Panc1 (cell line): ENCODE data around the gene SLC29A1. TPM values are rescaled to one million over a fixed set of nuclear protein-coding genes. Genes with fewer than 3 reads are reported as not detected.

Experiments
- ATAC-seq: fragments of 200-7000 bp; cut with Tn5 transposase; 2 replicates; pipeline ENCODE4 v1.9.1; 2020; ENCODE audit warnings: mild to moderate bottlenecking, moderate library complexity
- BruUV-seq: library from RNA; stranded (reverse); fragments of 400-500 nt; replicated peaks from 2 replicates; lab custom pipeline; 2021; lab: Mats Ljungman, UMichigan
- CTCF ChIA-PET: fragments of 300-600 bp; sonication (Branson Sonifier 250); formaldehyde crosslinking; loops from one replicate; lab custom pipeline; 2022; ENCODE audit warnings: antibody characterized with exemption; lab: Charles Lee
- POLR2A ChIA-PET: fragments of 300-600 bp; sonication (Branson Sonifier 250); formaldehyde crosslinking; loops from one replicate; lab custom pipeline; 2022; ENCODE audit warnings: antibody characterized with exemption; lab: Charles Lee
- DNase-seq: peaks from one replicate; pipeline ENCODE4 v3.0.0-alpha.2; 2010; ENCODE audit warnings: low read depth, low spot score
- H3K27ac ChIP-seq: 2 replicates; pipeline ENCODE4 v1.5.1; 2011; ENCODE audit warnings: mild to moderate bottlenecking, low read length, inconsistent platforms
- H3K27me3 ChIP-seq: fragments of 200-500 bp; sonication (Bioruptor generic); 2 replicates; pipeline ENCODE4 v1.6.0; 2014; ENCODE audit warnings: low read length, inconsistent platforms; ENCODE audit not compliant: control insufficient read depth, insufficient read depth
- H3K36me3 ChIP-seq: fragments of 200-500 bp; sonication (Bioruptor generic); 2 replicates; pipeline ENCODE4 v1.5.1; 2014; ENCODE audit warnings: inconsistent platforms, mild to moderate bottlenecking, low read length, moderate library complexity; ENCODE audit not compliant: control insufficient read depth, insufficient read depth
- H3K4me1 ChIP-seq: 2 replicates; pipeline ENCODE4 v1.5.1; 2011; ENCODE audit warnings: inconsistent platforms, mild to moderate bottlenecking, low read length, moderate library complexity; ENCODE audit not compliant: control insufficient read depth, insufficient read depth
- H3K4me3 ChIP-seq, 2 experiments: 2 replicates each; pipeline ENCODE4 v1.5.1; 2011 to 2012; ENCODE audit warnings: low read depth in 2 of 2, low read length in 2 of 2, mild to moderate bottlenecking in 2 of 2, inconsistent platforms in 1 of 2, moderate library complexity in 1 of 2
- H3K9me3 ChIP-seq: fragments of 200-500 bp; sonication (Bioruptor generic); 2 replicates; pipeline ENCODE4 v1.5.1; 2014; ENCODE audit warnings: low read depth, mild to moderate bottlenecking, inconsistent platforms, low read length, moderate library complexity; ENCODE audit not compliant: control insufficient read depth, insufficient read depth
- POLR2AphosphoS5 ChIP-seq: IDR thresholded peaks from 2 replicates; pipeline ENCODE4 v1.6.1; 2012; ENCODE audit warnings: mild to moderate bottlenecking, low read depth, low read length, moderate library complexity
- SIN3A ChIP-seq: IDR thresholded peaks from 2 replicates; pipeline ENCODE4 v1.6.1; 2012; ENCODE audit warnings: low read depth, mild to moderate bottlenecking, low read length, moderate library complexity, borderline replicate concordance; ENCODE audit not compliant: insufficient read depth
- TCF7L2 ChIP-seq: IDR thresholded peaks from 2 replicates; pipeline ENCODE4 v1.6.1; 2011; ENCODE audit warnings: mild to moderate bottlenecking, low read depth, low read length, inconsistent platforms
- in situ Hi-C: cut with HindIII; loops from 2 replicates; pipeline ENCODE4 v1.10.0; 2016; ENCODE audit warnings: low sequenced_read_pairs, low pct_unique_long_range_greater_than_20kb
- intact Hi-C: fragments of 100-400 bp; cut with micrococcal nuclease; formaldehyde crosslinking; loops from one replicate; pipeline ENCODE4 v1.10.0; 2022; ENCODE audit not compliant: unreplicated experiment
- total RNA-seq: library from RNA; stranded (reverse); gene quantifications from one replicate; pipeline ENCODE4 v1.2.1, GENCODE V29; 2021; ENCODE audit not compliant: unreplicated experiment
- TF ChIP-seq, protein P1 (sequence below), 2 experiments: IDR thresholded peaks; 2 replicates each; pipeline ENCODE4 v1.6.1; 2011 to 2012; ENCODE audit warnings: low read depth in 2 of 2, control low read depth in 1 of 2, low read length in 1 of 2, mild to moderate bottlenecking in 1 of 2, moderate library complexity in 1 of 2; ENCODE audit not compliant: insufficient read depth in 1 of 2
- TF ChIP-seq, protein P2 (sequence below): fragments of 450-650 bp; IDR thresholded peaks from 2 replicates; pipeline ENCODE4 v1.5.1; 2017; ENCODE audit warnings: mild to moderate bottlenecking

Gene SLC29A1
- total RNA-seq, 1 experiment from 2014 or later: 263 TPM

DNA sequence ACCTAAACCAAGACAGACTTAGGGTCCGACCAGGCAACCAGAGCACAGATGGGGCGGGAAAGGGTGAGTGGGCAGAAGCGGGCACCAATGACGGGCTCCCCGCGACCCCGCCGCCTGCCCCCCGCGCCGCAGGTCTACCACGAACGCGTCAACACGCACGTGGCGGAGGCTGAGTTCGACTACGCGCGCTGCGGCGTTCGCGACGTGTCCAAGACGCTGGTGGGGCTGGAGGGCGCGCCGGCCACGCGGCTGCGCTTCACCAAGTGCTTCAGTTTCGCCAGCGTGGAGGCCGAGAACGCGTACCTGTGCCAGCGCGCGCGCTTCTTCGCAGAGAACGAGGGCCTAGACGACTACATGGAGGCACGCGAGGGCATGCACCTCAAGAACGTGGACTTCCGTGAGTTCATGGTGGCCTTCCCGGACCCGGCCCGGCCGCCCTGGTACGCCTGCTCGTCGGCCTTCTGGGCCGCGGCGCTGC lies 51.9 kb downstream of the SLC29A1 start:
- TF ChIP-seq, protein P1, sequence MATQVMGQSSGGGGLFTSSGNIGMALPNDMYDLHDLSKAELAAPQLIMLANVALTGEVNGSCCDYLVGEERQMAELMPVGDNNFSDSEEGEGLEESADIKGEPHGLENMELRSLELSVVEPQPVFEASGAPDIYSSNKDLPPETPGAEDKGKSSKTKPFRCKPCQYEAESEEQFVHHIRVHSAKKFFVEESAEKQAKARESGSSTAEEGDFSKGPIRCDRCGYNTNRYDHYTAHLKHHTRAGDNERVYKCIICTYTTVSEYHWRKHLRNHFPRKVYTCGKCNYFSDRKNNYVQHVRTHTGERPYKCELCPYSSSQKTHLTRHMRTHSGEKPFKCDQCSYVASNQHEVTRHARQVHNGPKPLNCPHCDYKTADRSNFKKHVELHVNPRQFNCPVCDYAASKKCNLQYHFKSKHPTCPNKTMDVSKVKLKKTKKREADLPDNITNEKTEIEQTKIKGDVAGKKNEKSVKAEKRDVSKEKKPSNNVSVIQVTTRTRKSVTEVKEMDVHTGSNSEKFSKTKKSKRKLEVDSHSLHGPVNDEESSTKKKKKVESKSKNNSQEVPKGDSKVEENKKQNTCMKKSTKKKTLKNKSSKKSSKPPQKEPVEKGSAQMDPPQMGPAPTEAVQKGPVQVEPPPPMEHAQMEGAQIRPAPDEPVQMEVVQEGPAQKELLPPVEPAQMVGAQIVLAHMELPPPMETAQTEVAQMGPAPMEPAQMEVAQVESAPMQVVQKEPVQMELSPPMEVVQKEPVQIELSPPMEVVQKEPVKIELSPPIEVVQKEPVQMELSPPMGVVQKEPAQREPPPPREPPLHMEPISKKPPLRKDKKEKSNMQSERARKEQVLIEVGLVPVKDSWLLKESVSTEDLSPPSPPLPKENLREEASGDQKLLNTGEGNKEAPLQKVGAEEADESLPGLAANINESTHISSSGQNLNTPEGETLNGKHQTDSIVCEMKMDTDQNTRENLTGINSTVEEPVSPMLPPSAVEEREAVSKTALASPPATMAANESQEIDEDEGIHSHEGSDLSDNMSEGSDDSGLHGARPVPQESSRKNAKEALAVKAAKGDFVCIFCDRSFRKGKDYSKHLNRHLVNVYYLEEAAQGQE (IDR thresholded peaks at IDR 0.05; ENCODE audit: insufficient read depth in 1 of 2, low read depth in 2 of 2, low read length in 1 of 2): no peak
- no peak for TF ChIP-seq SIN3A
- TF ChIP-seq, protein P2, sequence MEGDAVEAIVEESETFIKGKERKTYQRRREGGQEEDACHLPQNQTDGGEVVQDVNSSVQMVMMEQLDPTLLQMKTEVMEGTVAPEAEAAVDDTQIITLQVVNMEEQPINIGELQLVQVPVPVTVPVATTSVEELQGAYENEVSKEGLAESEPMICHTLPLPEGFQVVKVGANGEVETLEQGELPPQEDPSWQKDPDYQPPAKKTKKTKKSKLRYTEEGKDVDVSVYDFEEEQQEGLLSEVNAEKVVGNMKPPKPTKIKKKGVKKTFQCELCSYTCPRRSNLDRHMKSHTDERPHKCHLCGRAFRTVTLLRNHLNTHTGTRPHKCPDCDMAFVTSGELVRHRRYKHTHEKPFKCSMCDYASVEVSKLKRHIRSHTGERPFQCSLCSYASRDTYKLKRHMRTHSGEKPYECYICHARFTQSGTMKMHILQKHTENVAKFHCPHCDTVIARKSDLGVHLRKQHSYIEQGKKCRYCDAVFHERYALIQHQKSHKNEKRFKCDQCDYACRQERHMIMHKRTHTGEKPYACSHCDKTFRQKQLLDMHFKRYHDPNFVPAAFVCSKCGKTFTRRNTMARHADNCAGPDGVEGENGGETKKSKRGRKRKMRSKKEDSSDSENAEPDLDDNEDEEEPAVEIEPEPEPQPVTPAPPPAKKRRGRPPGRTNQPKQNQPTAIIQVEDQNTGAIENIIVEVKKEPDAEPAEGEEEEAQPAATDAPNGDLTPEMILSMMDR: no peak
- no peak for TF ChIP-seq TCF7L2
- no peak for TF ChIP-seq POLR2AphosphoS5
- H3K27ac ChIP-seq: no peak overlapping the region
- no peaks in the 10 kb centered on the region for H3K36me3 ChIP-seq
- intact Hi-C loops (no loop called here), in situ Hi-C loops (no loop called here)
- DNase-seq (no peak), ATAC-seq (no peak)
- peaks cover 6% of the 10 kb centered on the region; the same call in 1 of the 2 replicates for H3K27me3 ChIP-seq
- POLR2A ChIA-PET: interaction anchor here (0.6 kb wide), 1 partner anchor 47 kb away, joined by 4 read pairs; no protein-coding TSS in a partner anchor
- H3K4me1 ChIP-seq: no peaks in the 10 kb centered on the region
- no peaks in the 10 kb centered on the region for H3K9me3 ChIP-seq
- BruUV-seq: no TSS peak
- H3K4me3 ChIP-seq: no peak overlapping the region
- CTCF ChIA-PET: no interaction called here

DNA sequence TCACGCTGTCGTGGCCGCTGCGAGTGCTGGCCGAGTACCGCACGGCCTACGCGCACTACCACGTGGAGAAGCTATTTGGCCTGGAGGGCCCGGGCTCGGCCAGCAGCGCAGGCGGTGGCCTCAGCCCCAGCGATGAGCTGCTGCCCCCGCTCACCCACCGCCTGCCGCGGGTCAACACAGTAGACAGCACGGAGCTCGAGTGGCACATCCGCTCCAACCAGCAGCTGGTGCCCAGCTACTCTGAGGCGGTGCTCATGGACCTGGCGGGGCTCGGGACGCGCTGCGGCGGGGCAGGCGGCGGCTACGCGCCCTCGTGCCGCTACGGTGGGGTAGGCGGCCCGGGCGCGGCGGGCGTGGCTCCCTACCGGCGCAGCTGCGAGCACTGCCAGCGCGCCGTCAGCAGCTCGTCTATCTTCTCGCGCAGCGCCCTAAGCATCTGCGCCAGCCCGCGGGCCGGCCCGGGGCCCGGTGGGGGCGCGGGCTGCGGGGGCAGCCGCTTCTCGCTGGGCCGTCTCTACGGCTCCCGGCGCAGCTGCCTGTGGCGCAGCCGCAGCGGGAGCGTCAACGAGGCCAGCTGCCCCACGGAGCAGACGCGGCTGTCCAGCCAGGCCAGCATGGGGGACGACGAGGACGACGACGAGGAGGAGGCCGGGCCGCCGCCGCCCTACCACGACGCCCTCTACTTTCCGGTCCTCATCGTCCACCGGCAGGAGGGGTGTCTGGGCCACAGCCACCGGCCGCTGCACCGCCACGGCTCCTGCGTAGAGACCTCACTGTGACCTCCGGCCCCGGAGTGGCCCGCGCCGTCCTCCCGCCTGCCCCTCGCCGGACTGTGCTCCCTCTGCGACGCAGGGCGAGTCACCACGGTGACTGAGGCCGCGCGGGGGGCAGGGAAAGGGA lies 52.6 kb downstream of the SLC29A1 start:
- ChIA-PET POLR2A (interaction anchor here (0.5 to 0.6 kb wide), 2 partner anchors 46 to 56 kb away, joined by 4 to 7 read pairs; no protein-coding TSS in a partner anchor), CTCF (interaction anchor here (0.6 kb wide), 1 partner anchor 299 kb away, joined by 3 read pairs; no protein-coding TSS in a partner anchor)
- Histone ChIP-seq H3K27ac (no peak overlapping the region), H3K4me3 (peak overlapping the region in 1 of 2 experiments; percentile 12; a peak in 1 of 4 replicates), H3K27me3 (peaks cover 7% of the 10 kb centered on the region; the same call in 1 of the 2 replicates), H3K4me1 (no peaks in the 10 kb centered on the region), H3K9me3 (no peaks in the 10 kb centered on the region), H3K36me3 (no peaks in the 10 kb centered on the region)
- TF ChIP-seq, protein P2: no peak
- TF ChIP-seq, protein P1 (IDR thresholded peaks at IDR 0.05; ENCODE audit: insufficient read depth in 1 of 2, low read depth in 2 of 2, low read length in 1 of 2): no peak
- TF ChIP-seq SIN3A (no peak), POLR2AphosphoS5 (no peak), TCF7L2 (no peak)
- intact Hi-C loops (no loop called here), in situ Hi-C loops (no loop called here)
- BruUV-seq: no TSS peak
- DNase-seq (no peak), ATAC-seq (peak; percentile 35; the same call in 1 of the 2 replicates)
